Breast epithelium (tissue), 3 donors: ENCODE data around the gene HDAC7.

Experiments
- CTCF ChIP-seq, 3 donors: fragments of 450-650 bp; IDR thresholded peaks; one replicate each; pipeline ENCODE4 v1.5.1; 2016 to 2017; ENCODE audit warnings: antibody characterized with exemption in 3 of 3, mild to moderate bottlenecking in 3 of 3, moderate library complexity in 3 of 3
- POLR2A ChIP-seq: fragments of 450-650 bp; IDR thresholded peaks from one replicate; pipeline ENCODE4 v1.6.1; 2016; ENCODE audit warnings: antibody characterized with exemption, mild to moderate bottlenecking, moderate library complexity
- POLR2AphosphoS5 ChIP-seq, 3 donors: sonication (generic); formaldehyde crosslinking; IDR thresholded peaks; one replicate each; pipeline ENCODE4 v1.6.1; 2017; ENCODE audit warnings: antibody characterized with exemption in 3 of 3

DNA sequence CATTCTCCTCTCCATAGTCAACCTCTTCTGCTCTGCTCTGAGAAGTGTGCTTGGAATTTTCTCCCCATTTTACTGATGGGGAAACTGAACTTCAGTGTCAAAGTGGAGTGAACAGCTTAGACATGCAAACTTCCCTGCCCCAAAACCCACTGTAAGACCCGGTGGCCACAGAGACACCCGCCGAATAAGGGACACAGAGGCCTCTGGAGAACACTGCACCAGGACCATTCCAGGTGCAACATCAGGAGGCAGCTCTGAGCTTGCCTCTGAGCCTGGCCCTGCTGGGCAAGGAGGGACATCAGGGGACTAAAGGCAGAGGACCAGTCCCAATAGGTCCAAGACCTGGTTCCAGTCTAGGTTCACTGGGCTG, 1.7 kb downstream of the HDAC7 start:
- TF ChIP-seq CTCF (IDR thresholded peaks at IDR 0.05) (no peak), POLR2AphosphoS5 (IDR thresholded peaks at IDR 0.05) (no peak), POLR2A (no peak)
